ENCODE measurements around the gene ZNF746. TPM values are rescaled to one million over a fixed set of nuclear protein-coding genes. Genes with fewer than 3 reads are reported as not detected.

Gene ZNF746
- total RNA-seq, 3 donors from 2014 or later: 23.5 to 27.5 (median 23.7) TPM

DNA sequence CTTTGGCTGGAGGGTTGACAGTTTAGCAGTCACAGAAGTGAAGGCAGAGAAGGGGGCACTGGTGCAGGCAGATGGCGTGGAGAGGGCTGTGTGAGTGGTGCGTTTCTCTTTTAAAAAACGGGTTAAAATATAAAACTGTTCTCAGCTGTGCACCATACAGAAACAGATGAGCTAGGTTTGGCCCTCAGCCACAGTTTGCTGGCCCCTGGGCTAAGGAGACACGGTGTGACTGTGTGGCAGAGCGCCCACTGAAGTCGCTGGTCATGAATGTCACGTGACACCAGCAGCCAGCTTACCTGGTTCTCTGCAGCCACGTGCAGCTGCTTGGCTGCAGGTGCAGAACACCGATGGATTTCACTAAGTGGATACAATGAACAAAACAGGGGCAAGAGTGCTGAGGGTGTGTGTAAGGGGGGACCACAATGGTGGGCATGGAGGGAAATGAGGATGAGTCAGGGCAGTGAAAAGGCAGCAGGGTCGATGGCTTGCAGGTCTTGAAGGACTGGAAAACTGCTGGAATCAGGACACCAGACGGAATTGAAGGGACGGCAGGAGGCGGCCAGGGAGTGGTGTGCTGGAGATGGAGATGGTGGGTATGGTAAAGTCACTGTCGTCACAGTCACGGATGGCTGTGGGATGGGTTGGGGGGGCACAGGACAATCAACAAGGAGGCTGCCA lies 7.4 kb downstream of the ZNF746 start:
- intact Hi-C loops (cut with DNase I; ENCODE audit: low total_unique reads): no loop called here
- H3K9me3 ChIP-seq: no peaks in the 10 kb centered on the region
- no peak for DNase-seq (ENCODE audit: low spot score in 2 of 2)
- no peaks in the 10 kb centered on the region for H3K4me1 ChIP-seq
- no peak overlapping the region for H3K4me3 ChIP-seq
- TF ChIP-seq, protein P1, sequence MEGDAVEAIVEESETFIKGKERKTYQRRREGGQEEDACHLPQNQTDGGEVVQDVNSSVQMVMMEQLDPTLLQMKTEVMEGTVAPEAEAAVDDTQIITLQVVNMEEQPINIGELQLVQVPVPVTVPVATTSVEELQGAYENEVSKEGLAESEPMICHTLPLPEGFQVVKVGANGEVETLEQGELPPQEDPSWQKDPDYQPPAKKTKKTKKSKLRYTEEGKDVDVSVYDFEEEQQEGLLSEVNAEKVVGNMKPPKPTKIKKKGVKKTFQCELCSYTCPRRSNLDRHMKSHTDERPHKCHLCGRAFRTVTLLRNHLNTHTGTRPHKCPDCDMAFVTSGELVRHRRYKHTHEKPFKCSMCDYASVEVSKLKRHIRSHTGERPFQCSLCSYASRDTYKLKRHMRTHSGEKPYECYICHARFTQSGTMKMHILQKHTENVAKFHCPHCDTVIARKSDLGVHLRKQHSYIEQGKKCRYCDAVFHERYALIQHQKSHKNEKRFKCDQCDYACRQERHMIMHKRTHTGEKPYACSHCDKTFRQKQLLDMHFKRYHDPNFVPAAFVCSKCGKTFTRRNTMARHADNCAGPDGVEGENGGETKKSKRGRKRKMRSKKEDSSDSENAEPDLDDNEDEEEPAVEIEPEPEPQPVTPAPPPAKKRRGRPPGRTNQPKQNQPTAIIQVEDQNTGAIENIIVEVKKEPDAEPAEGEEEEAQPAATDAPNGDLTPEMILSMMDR (IDR thresholded peaks at IDR 0.05): no peak
- no peak for TF ChIP-seq POLR2A (IDR thresholded peaks at IDR 0.05)
- no peaks in the 10 kb centered on the region for H3K36me3 ChIP-seq
- H3K27me3 ChIP-seq: no peaks in the 10 kb centered on the region
- no peak overlapping the region for H3K27ac ChIP-seq

DNA sequence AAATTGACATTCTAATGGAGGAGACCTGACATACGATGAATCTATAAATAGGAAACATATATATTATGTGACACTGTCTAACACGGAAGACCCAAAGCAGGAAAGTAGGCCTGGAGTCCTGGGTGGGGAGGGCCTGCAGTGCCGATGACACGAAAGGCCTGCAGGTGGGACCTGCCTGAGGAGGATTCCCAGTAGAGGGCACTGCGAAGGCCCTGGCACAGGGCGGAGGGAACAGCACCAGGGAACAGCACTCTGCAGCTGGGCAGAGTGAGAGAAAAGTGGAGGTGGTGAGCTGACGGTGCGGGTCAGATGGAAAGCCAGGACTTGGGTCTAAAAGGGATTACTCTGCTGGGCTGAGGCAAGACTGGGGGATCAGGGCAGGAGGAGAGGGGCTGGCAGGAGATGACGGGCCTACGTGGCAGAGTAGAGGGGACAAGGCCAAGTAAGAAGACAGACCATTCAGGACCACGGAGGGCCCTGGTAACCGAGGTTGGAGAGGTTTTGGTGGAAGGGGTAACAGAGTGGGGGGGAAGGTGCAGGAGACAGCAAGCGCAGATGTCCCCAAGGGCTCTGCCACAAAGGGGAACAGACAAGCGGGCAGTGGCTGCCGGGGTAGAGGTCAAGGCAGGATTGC lies 8.1 kb downstream of the ZNF746 start:
- DNase-seq (ENCODE audit: low spot score in 2 of 2): no peak
- Histone ChIP-seq H3K4me3 (no peak overlapping the region), H3K36me3 (no peaks in the 10 kb centered on the region), H3K9me3 (no peaks in the 10 kb centered on the region), H3K4me1 (no peaks in the 10 kb centered on the region), H3K27ac (no peak overlapping the region), H3K27me3 (no peaks in the 10 kb centered on the region)
- intact Hi-C loops (cut with DNase I; ENCODE audit: low total_unique reads): no loop called here
- TF ChIP-seq, protein P1 (IDR thresholded peaks at IDR 0.05): no peak
- TF ChIP-seq POLR2AphosphoS5 (IDR thresholded peaks at IDR 0.05): no peak
- TF ChIP-seq POLR2A (IDR thresholded peaks at IDR 0.05): no peak

DNA sequence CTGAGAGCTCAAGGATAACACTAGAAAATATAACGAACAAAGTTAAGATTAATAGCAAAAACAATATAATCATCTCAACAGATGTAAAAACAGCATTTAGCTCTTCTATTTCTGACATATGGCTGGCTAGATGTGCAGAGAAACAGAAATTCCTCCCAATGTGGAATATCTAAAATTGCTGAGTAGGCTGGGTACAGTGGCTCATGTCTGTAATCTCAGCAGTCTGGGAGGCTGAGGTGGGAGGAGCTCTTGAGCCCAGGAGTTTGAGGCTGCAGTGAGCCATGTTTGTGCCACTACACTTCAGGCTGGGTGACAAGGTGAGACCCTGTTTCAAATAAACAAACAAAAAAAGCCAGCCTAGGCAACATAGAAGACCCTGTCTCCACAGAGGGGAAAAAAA lies 18.0 kb downstream of the ZNF746 start:
- DNase-seq (ENCODE audit: low spot score in 2 of 2): no peak
- no peaks in the 10 kb centered on the region for H3K27me3 ChIP-seq
- H3K4me1 ChIP-seq: no peaks in the 10 kb centered on the region
- H3K36me3 ChIP-seq: peaks cover 6% of the 10 kb centered on the region
- no peak for TF ChIP-seq POLR2A (IDR thresholded peaks at IDR 0.05)
- TF ChIP-seq, protein P1 (IDR thresholded peaks at IDR 0.05): no peak
- TF ChIP-seq POLR2AphosphoS5 (IDR thresholded peaks at IDR 0.05): no peak
- intact Hi-C loops (cut with DNase I; ENCODE audit: low total_unique reads): loop anchor here (10.0 kb wide), 1 partner anchor 355 kb away; the partner anchor contains the start of gene ZNF862
- H3K27ac ChIP-seq: no peak overlapping the region
- H3K4me3 ChIP-seq: no peak overlapping the region
- H3K9me3 ChIP-seq: no peaks in the 10 kb centered on the region

DNA sequence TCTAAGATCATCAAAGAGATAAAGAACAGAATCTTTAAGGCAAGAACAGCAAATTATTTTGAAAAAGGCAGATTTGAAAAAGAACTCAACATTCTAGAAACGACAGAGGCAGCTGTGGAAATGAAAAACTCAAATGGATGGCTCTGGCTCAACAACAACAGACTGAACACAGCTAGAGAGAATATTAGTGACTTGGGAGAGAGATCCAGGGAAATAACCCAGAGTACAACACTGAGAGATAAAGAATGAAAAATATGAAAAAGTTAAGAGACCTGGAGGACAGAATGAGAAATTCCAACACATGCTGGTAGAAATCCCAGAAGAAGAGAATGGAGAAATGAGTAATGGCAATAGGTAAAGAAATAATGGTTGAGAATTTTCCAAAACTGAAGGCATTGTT lies 18.9 kb downstream of the ZNF746 start:
- H3K9me3 ChIP-seq: no peaks in the 10 kb centered on the region
- H3K4me1 ChIP-seq: no peaks in the 10 kb centered on the region
- peaks cover 11% of the 10 kb centered on the region for H3K36me3 ChIP-seq
- no peak overlapping the region for H3K27ac ChIP-seq
- no peaks in the 10 kb centered on the region for H3K27me3 ChIP-seq
- TF ChIP-seq POLR2AphosphoS5 (IDR thresholded peaks at IDR 0.05) (no peak), POLR2A (IDR thresholded peaks at IDR 0.05) (no peak)
- TF ChIP-seq, protein P1 (IDR thresholded peaks at IDR 0.05): no peak
- DNase-seq (ENCODE audit: low spot score in 2 of 2): no peak
- intact Hi-C loops (cut with DNase I; ENCODE audit: low total_unique reads): loop anchor here (10.0 kb wide), 1 partner anchor 356 kb away; the partner anchor contains the start of gene ZNF862
- no peak overlapping the region for H3K4me3 ChIP-seq

Measured in breast epithelium (tissue), 4 donors.